NCI-H82 treated with DMSO at 0.1 percent for 48 hours (cell line): Measurements from ENCODE around the gene ID2.
"Not testable (repeated sequence)": the region's sequence is repeated elsewhere in the genome, so short reads cannot be mapped to it uniquely, and the experiment has no call there.

Experiments used
- DNase-seq: peaks from one replicate; lab custom pipeline; 2025; ENCODE audit not compliant: unreplicated experiment; lab: John Stamatoyannopoulos, UW

Gene ID2

GRCh38 chr2:8725838-8726237 is 44.0 kb downstream of the ID2 start:
- DNase-seq = no peak

- no peak for DNase-seq
Observed at GRCh38 chr2:8728305-8729015, 46.6 kb downstream of the ID2 start.

GRCh38 chr2:8729101-8729500 is 47.2 kb downstream of the ID2 start:
- not testable (repeated sequence) for DNase-seq

- no peak for DNase-seq
Observed at GRCh38 chr2:8729939-8730338, 48.1 kb downstream of the ID2 start.

- DNase-seq = no peak
Observed at GRCh38 chr2:8732601-8733000, 50.7 kb downstream of the ID2 start.
